GM12878 (cell line): ENCODE measurements around the gene AGT. TPM values are rescaled to one million over a fixed set of nuclear protein-coding genes. Genes with fewer than 3 reads are reported as not detected.

Experiments used
- ATAC-seq: fragments of 200-7000 bp; cut with Tn5 transposase; 3 replicates; pipeline ENCODE4 v1.9.1; 2020; ENCODE audit warnings: mild to moderate bottlenecking, moderate library complexity
- BruUV-seq: library from RNA; stranded (reverse); fragments of 400-500 nt; replicated peaks from 2 replicates; lab custom pipeline; 2021; lab: Mats Ljungman, UMichigan
- CTCF ChIA-PET: fragments of 300-600 bp; sonication (Branson Sonifier 250); formaldehyde crosslinking; extraction: SDS; loops from one replicate; lab custom pipeline; 2021; ENCODE audit warnings: inconsistent platforms; lab: Yijun Ruan, JAX
- POLR2A ChIA-PET: fragments of 350-600 bp; formaldehyde crosslinking; extraction: SDS; loops from one replicate; lab custom pipeline; 2021; ENCODE audit warnings: inconsistent platforms; lab: Charles Lee
- RAD21 ChIA-PET: fragments of 300-600 bp; sonication (Branson Sonifier 250); formaldehyde crosslinking; loops from one replicate; lab custom pipeline; 2023; ENCODE audit warnings: antibody characterized with exemption; ENCODE audit not compliant: unreplicated experiment; lab: Charles Lee
- SMC1A ChIA-PET: fragments of 300-600 bp; sonication (Branson Sonifier 250); formaldehyde crosslinking; loops from one replicate; lab custom pipeline; 2023; ENCODE audit not compliant: unreplicated experiment, uncharacterized antibody; lab: Charles Lee
- DNase-seq: peaks from one replicate; pipeline ENCODE4 v3.0.0-alpha.2; 2011; ENCODE audit warnings: low read depth, low spot score
- FAIRE-seq: peaks from 3 replicates; lab custom pipeline; 2011; peaks lifted over from hg19 to GRCh38; lab: Jason Lieb, UNC
- H2AFZ ChIP-seq: 2 replicates; pipeline ENCODE4 v1.6.0; 2011; ENCODE audit warnings: low read depth, low read length, control low read depth; ENCODE audit not compliant: control insufficient read depth
- H3K27ac ChIP-seq: 2 replicates; pipeline ENCODE4 v1.5.1; 2011; ENCODE audit warnings: control low read depth; ENCODE audit not compliant: control insufficient read depth, insufficient read depth
- H3K27me3 ChIP-seq, 2 experiments: replicated peaks in 1 of 2; 2 replicates each; pipeline versions ENCODE4 v1.6.0 to v1.6.1; 2011; ENCODE audit warnings: low read length in 1 of 2; ENCODE audit not compliant: control insufficient read depth in 2 of 2, insufficient read depth in 2 of 2
- H3K36me3 ChIP-seq, 2 experiments: 2 replicates each; pipeline ENCODE4 v1.5.1; 2011; ENCODE audit warnings: low read length in 1 of 2; ENCODE audit not compliant: control insufficient read depth in 2 of 2, insufficient read depth in 2 of 2
- H3K4me1 ChIP-seq: 2 replicates; pipeline ENCODE4 v1.6.1; 2011; ENCODE audit warnings: mild to moderate bottlenecking, low read length, moderate library complexity, mixed read lengths; ENCODE audit not compliant: control insufficient read depth, insufficient read depth
- H3K4me2 ChIP-seq: 2 replicates; pipeline ENCODE4 v1.6.0; 2011; ENCODE audit warnings: control low read depth; ENCODE audit not compliant: control insufficient read depth, insufficient read depth
- H3K4me3 ChIP-seq: fragments of 200-600 bp; sonication (generic); 2 replicates; pipeline ENCODE4 v1.5.1; 2016
- H3K79me2 ChIP-seq: 2 replicates; pipeline ENCODE4 v1.6.0; 2011; ENCODE audit warnings: low read length; ENCODE audit not compliant: control insufficient read depth, insufficient read depth
- H3K9ac ChIP-seq: 2 replicates; pipeline ENCODE4 v1.8.0; 2011; ENCODE audit warnings: low read length, control low read depth, mixed read lengths; ENCODE audit not compliant: control insufficient read depth, insufficient read depth
- H3K9me3 ChIP-seq: replicated peaks from 3 replicates; pipeline ENCODE4 v1.5.1; 2011; ENCODE audit warnings: mild to moderate bottlenecking, low read length; ENCODE audit not compliant: control insufficient read depth, insufficient read depth
- H4K20me1 ChIP-seq: 2 replicates; pipeline ENCODE4 v1.6.0; 2011; ENCODE audit not compliant: control insufficient read depth, insufficient read depth
- ESRRA ChIP-seq: IDR thresholded peaks from 2 replicates; pipeline ENCODE4 v1.6.1; 2012; ENCODE audit warnings: mild to moderate bottlenecking, low read length, improper control_type of control experiment
- MXI1 ChIP-seq: fragments of 150-350 bp; IDR thresholded peaks from 2 replicates; pipeline ENCODE4 v1.6.1; 2011; ENCODE audit warnings: low read depth, mild to moderate bottlenecking, inconsistent platforms, low read length, improper control_type of control experiment
- POLR2A ChIP-seq: IDR thresholded peaks from 2 replicates; pipeline ENCODE4 v1.6.1; 2011; ENCODE audit warnings: low read depth, mild to moderate bottlenecking, low read length
- STAT3 ChIP-seq: IDR thresholded peaks from 2 replicates; pipeline ENCODE4 v1.6.1; 2011; ENCODE audit warnings: low read depth, low read length, improper control_type of control experiment
- WRNIP1 ChIP-seq: IDR thresholded peaks from 2 replicates; pipeline ENCODE4 v1.6.1; 2011; ENCODE audit warnings: low read depth, low read length, improper control_type of control experiment, borderline replicate concordance
- WGBS: methylation state at CpG from one replicate; pipeline ENCODE4 v1.1.6; 2016; ENCODE audit warnings: low lambda C conversion rate; ENCODE audit not compliant: insufficient replicate concordance, insufficient coverage; ENCODE audit errors: missing lambda C conversion rate; 5-methylcytosine and 5-hydroxymethylcytosine counted together
- in situ Hi-C: fragments of 300-500 bp; cut with MboI; formaldehyde crosslinking; loops from 9 replicates; pipeline ENCODE4 v1.14.3; 2018; ENCODE audit warnings: mixed read lengths
- intact Hi-C: fragments of 100-400 bp; cut with micrococcal nuclease; formaldehyde crosslinking; loops from one replicate; pipeline ENCODE4 v1.14.2; 2022; ENCODE audit not compliant: unreplicated experiment
- polyA plus RNA-seq, 11 experiments: library from polyadenylated mRNA; depleted of rRNA in 4 of 11; unstranded in 6 of 11; stranded (reverse) in 5 of 11; fragments of >200 nt; fragmentation: Nextera tagmentation in 4 of 11; fragmentation: Illumina TruSeq in 1 of 11; extraction: Ambion mirVana in 4 of 11; extraction: Trizol in 1 of 11; gene quantifications; 1 replicate in 1 of 11; 2 replicates in 10 of 11; pipeline versions ENCODE4 v1.2.1 to v1.2.3, GENCODE V29; 2011 to 2016; ENCODE audit warnings: inconsistent platforms in 2 of 11, missing spikeins in 2 of 11, low read depth in 1 of 11
- total RNA-seq, 4 experiments: library from RNA; depleted of rRNA in 3 of 4; stranded (reverse); fragments of >200 nt in 3 of 4; fragmentation: Illumina TruSeq in 1 of 4; extraction: Trizol in 1 of 4; gene quantifications; 2 replicates each; pipeline versions ENCODE4 v1.2.1 to v1.2.3, GENCODE V29; 2013 to 2021
- TF ChIP-seq, protein P1 (sequence below): IDR thresholded peaks from 2 replicates; pipeline ENCODE4 v1.6.1; 2012; ENCODE audit warnings: low read depth, low read length, improper control_type of control experiment
- TF ChIP-seq, protein P2 (sequence below): fragments of 450-650 bp; IDR thresholded peaks from 2 replicates; pipeline ENCODE4 v1.6.1; 2018; ENCODE audit warnings: borderline replicate concordance, mild to moderate bottlenecking; ENCODE audit not compliant: partially characterized antibody

The AGT gene
- total and polyA plus RNA-seq, 10 of the 15 experiments (the other 5 are each of a cell fraction or from before 2014, with no cell fraction given) = 0.69 TPM; not detected in 9

DNA sequence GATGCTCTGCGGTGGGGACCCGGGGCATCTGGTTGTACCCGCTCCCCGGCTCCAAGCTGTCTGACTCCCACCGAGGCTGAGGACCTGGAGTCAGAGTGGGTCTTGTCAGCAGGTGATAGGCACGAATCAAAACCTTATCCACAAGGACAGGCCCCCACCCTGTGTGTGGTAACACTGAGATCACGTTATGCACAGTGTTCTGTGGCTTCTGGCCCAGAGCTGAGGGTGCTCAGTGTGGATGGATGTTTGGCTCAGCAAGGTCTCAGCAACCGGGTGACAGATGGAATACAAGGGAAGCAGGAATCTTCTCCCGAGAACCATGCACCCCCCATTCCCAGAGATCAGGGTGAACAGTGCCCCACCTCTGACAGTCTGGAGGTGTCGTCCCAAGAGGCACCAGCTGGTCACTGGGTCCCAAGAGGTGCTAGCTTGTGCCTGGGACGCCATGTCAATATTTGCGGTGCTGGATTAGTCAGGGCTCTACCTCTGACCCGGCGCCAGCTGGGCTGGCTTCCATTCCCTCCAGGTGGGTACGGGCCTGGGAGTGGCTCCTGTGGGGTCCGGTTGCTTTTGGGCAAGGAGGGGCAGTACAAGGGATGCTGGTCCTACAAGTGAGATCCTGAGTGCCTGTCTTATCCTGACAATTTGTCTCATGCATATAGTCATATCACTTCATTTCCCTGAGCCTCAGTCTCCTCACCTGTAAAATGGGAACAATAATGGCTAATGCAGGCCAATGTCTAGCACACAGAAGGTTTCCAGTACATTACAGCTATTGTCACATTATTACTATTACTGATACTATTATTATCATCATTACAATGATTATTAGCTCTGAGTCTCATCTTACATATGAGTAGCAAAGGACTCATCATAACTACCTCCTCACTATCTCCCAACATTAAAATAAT, 34.2 kb upstream of the AGT start:
- Histone ChIP-seq H2AFZ (no peak overlapping the region), H3K4me3 (no peak overlapping the region), H3K9me3 (no peaks in the 10 kb centered on the region), H3K79me2 (no peaks in the 10 kb centered on the region), H3K27me3 (no peaks in the 10 kb centered on the region), H3K4me1 (no peaks in the 10 kb centered on the region), H3K4me2 (no peak overlapping the region), H3K27ac (no peak overlapping the region), H3K9ac (no peak overlapping the region), H3K36me3 (no peaks in the 10 kb centered on the region), H4K20me1 (no peaks in the 10 kb centered on the region)
- intact Hi-C loops = no loop called here
- TF ChIP-seq MXI1 = no peak
- TF ChIP-seq WRNIP1 = no peak
- TF ChIP-seq, protein P1, sequence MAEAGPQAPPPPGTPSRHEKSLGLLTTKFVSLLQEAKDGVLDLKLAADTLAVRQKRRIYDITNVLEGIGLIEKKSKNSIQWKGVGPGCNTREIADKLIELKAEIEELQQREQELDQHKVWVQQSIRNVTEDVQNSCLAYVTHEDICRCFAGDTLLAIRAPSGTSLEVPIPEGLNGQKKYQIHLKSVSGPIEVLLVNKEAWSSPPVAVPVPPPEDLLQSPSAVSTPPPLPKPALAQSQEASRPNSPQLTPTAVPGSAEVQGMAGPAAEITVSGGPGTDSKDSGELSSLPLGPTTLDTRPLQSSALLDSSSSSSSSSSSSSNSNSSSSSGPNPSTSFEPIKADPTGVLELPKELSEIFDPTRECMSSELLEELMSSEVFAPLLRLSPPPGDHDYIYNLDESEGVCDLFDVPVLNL = no peak
- no peak for TF ChIP-seq STAT3
- no peak for TF ChIP-seq ESRRA
- TF ChIP-seq, protein P2, sequence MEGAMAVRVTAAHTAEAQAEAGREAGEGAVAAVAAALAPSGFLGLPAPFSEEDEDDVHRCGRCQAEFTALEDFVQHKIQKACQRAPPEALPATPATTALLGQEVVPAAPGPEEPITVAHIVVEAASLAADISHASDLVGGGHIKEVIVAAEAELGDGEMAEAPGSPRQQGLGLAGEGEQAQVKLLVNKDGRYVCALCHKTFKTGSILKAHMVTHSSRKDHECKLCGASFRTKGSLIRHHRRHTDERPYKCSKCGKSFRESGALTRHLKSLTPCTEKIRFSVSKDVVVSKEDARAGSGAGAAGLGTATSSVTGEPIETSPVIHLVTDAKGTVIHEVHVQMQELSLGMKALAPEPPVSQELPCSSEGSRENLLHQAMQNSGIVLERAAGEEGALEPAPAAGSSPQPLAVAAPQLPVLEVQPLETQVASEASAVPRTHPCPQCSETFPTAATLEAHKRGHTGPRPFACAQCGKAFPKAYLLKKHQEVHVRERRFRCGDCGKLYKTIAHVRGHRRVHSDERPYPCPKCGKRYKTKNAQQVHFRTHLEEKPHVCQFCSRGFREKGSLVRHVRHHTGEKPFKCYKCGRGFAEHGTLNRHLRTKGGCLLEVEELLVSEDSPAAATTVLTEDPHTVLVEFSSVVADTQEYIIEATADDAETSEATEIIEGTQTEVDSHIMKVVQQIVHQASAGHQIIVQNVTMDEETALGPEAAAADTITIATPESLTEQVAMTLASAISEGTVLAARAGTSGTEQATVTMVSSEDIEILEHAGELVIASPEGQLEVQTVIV = no peak
- no peak for TF ChIP-seq POLR2A
- RAD21 ChIA-PET = no interaction called here
- WGBS = 58% methylated on average over 16 of the region's 16 CpGs
- DNase-seq = no peak
- no peak for ATAC-seq
- in situ Hi-C loops = no loop called here
- FAIRE-seq = no peak
- SMC1A ChIA-PET = no interaction called here
- CTCF ChIA-PET = no interaction called here
- POLR2A ChIA-PET = no interaction called here
- BruUV-seq = no TSS peak
